Measurements from ENCODE around the gene RNF20. TPM values are rescaled to one million over a fixed set of nuclear protein-coding genes. Genes with fewer than 3 reads are reported as not detected.

RNF20 gene, protein sequence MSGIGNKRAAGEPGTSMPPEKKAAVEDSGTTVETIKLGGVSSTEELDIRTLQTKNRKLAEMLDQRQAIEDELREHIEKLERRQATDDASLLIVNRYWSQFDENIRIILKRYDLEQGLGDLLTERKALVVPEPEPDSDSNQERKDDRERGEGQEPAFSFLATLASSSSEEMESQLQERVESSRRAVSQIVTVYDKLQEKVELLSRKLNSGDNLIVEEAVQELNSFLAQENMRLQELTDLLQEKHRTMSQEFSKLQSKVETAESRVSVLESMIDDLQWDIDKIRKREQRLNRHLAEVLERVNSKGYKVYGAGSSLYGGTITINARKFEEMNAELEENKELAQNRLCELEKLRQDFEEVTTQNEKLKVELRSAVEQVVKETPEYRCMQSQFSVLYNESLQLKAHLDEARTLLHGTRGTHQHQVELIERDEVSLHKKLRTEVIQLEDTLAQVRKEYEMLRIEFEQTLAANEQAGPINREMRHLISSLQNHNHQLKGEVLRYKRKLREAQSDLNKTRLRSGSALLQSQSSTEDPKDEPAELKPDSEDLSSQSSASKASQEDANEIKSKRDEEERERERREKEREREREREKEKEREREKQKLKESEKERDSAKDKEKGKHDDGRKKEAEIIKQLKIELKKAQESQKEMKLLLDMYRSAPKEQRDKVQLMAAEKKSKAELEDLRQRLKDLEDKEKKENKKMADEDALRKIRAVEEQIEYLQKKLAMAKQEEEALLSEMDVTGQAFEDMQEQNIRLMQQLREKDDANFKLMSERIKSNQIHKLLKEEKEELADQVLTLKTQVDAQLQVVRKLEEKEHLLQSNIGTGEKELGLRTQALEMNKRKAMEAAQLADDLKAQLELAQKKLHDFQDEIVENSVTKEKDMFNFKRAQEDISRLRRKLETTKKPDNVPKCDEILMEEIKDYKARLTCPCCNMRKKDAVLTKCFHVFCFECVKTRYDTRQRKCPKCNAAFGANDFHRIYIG
- total RNA-seq = 10 to 100 TPM; 24.1 to 36.7 TPM

DNA sequence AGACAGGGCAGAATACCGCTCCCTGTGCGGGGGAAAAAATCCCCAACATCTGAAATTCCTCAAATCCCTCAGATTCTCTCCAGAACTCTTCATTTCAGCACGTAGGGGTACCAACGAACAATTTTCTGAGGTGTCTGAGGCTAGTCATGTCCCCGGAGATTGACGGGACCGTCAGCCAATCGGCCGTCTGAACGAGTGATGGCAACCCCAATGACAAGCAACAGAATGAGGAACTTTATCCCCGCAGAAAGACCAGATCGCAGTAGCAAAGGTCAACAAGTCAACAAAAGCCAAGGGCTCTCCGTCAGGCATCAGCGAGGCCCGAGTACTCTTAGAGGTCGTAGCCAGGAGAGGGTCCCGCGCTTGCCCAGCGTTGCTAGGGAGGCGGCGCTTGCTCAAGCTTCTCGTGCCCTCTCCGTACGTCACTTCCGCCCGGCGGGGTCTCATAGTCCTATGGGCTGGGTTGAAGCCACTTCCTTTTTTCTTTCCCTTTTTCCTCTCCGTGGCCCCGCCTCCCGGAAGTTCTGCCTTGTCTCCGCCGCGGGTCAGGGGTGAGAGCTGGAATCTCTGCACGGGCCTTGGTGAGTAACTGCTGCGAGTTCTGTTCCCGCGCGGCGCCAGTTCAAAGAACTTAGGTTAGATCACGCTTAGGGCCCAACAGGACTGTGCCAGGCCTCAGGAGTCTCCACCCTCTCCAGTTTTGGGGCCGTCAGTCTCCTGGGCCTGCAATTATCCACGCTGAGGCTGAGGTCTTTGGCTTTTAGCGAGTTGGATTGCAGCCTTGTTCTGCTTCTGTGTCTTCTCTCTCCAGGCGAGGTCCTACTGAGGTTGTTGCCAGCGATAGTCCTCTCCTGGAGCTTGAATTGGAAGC lies at the start of gene RNF20:
Gene RNF20, plus strand, starts transcription at position 520 of the 871 bp plus-strand sequence. CDS start 1,571 bp downstream, outside the sequence.
- H3K4me1 ChIP-seq (replicated peaks) = no peaks in the 10 kb centered on the region
- H3K27me3 ChIP-seq (replicated peaks; ENCODE audit: insufficient read depth) = no peaks in the 10 kb centered on the region
- intact Hi-C loops (cut with DNase I) = loop anchor here (5.0 kb wide), 2 partner anchors 76 to 136 kb away; partner anchors contain the start of genes MRPL50 and ZNF189
- H3K36me3 ChIP-seq = no peaks in the 10 kb centered on the region
- no peaks in the 10 kb centered on the region for H3K9me3 ChIP-seq
- under 1% methylated on average over 45 of the region's 45 CpGs for WGBS
- peak within 1 kb of the TSS; percentile 91 to 92 for H3K27ac ChIP-seq
- peak within 1 kb of the TSS; percentile 71 to 76 for H3K4me3 ChIP-seq
- TF ChIP-seq POLR2A (IDR thresholded peaks at IDR 0.05) = peak; percentile 45
- TF ChIP-seq POLR2AphosphoS5 (IDR thresholded peaks at IDR 0.05) = peak; percentile 90
- TF ChIP-seq CTCF (IDR thresholded peaks at IDR 0.05) = no peak
- DNase-seq (ENCODE audit: low spot score) = peak; percentile 100

- no peak for TF ChIP-seq POLR2AphosphoS5 (IDR thresholded peaks at IDR 0.05)
- TF ChIP-seq POLR2A (IDR thresholded peaks at IDR 0.05) = no peak
- TF ChIP-seq CTCF (IDR thresholded peaks at IDR 0.05) = no peak
- no peak for DNase-seq (ENCODE audit: low spot score)
- Histone ChIP-seq H3K9me3 (no peaks in the 10 kb centered on the region), H3K36me3 (no peaks in the 10 kb centered on the region), H3K27me3 (replicated peaks; ENCODE audit: insufficient read depth) (no peaks in the 10 kb centered on the region), H3K4me1 (replicated peaks) (no peaks in the 10 kb centered on the region), H3K27ac (peak overlapping the region in 1 of 2 donors; percentile 0), H3K4me3 (no peak overlapping the region)
- WGBS = 33% methylated on average over 1 of the region's 1 CpG
- intact Hi-C loops (cut with DNase I) = no loop called here
Measured at GRCh38 chr9:101484046-101484445, 49.6 kb upstream of the RNF20 start.

GRCh38 chr9:101485924-101486692 lies 47.5 kb upstream of the RNF20 start:
- WGBS = 2% methylated on average over 42 of the region's 61 CpGs
- peak overlapping the region; percentile 87 to 89 for H3K27ac ChIP-seq
- intact Hi-C loops (cut with DNase I) = no loop called here
- peak overlapping the region; percentile 59 to 65 for H3K4me3 ChIP-seq
- no peaks in the 10 kb centered on the region for H3K36me3 ChIP-seq
- no peaks in the 10 kb centered on the region for H3K4me1 ChIP-seq (replicated peaks)
- TF ChIP-seq POLR2A (IDR thresholded peaks at IDR 0.05) (peak; percentile 40), CTCF (IDR thresholded peaks at IDR 0.05) (no peak)
- H3K27me3 ChIP-seq (replicated peaks; ENCODE audit: insufficient read depth) = no peaks in the 10 kb centered on the region
- no peaks in the 10 kb centered on the region for H3K9me3 ChIP-seq
- DNase-seq (ENCODE audit: low spot score) = peak; percentile 36
